Skeletal muscle cell (primary cell): ENCODE measurements around the gene AP1M1.
A peak's percentile ranks its signal among the peaks of the same experiment; 100 is the strongest.

Experiments used
- DNase-seq: peaks from one replicate; pipeline ENCODE4 v3.0.0-alpha.2; 2010; ENCODE audit warnings: low read depth
- H3K4me3 ChIP-seq: 2 replicates; pipeline ENCODE4 v1.5.1; 2011; ENCODE audit warnings: low read depth, mild to moderate bottlenecking, control low read depth, low read length, moderate library complexity

AP1M1 gene

DNA sequence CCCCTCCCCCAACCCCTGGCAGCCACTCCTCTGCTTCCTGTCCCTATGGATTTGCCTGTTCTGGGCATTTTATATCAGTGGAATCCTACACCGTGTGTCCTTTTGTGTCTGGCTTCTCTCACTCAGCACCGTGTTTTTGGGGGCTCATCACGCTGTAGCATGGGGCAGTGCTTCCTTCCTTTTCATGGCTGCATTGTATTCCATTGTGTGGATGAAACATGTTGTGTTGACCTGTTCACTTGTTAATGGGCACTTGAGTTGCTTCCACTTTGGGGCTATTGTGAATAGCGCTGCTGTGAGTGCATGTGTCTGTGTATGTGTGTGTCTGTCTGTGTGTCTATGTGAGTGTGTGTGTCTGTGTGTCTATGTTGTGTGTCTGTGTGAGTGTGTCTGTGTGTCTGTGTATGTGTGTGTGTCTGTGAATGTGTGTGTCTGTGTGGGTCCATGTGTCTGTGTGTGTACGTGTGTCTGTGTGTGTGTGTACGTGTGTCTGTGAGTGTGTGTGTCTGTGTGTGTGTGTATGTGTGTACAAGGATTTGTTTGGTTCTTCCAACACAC lies 57.2 kb downstream of the AP1M1 start:
- DNase-seq, result no peak
- no peak overlapping the region for H3K4me3 ChIP-seq

DNA sequence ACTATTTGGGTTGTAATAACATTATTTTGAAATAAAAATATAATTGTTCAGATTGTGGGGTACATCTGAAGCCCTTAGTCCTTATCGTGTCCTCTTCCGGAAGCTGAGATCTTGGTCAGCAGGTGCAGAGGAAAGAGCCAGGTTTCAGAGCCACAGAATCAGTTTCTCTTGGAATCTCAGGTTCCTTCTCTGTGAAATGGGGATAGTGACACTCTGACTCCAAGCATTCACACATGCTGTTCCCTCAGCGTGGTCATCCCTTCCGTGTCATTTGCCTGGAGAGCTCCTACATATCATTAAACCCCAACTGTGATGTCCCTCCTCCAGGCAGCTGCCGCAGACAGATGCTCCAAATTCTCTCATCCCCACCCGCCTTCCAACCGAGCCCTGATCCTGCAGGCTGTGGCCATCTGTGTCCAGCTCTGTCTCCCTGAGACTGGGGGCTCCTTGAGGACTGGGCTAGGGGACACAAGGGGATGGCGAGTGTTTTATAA lies 59.8 kb downstream of the AP1M1 start:
- DNase-seq, result no peak
- H3K4me3 ChIP-seq, result no peak overlapping the region

DNA sequence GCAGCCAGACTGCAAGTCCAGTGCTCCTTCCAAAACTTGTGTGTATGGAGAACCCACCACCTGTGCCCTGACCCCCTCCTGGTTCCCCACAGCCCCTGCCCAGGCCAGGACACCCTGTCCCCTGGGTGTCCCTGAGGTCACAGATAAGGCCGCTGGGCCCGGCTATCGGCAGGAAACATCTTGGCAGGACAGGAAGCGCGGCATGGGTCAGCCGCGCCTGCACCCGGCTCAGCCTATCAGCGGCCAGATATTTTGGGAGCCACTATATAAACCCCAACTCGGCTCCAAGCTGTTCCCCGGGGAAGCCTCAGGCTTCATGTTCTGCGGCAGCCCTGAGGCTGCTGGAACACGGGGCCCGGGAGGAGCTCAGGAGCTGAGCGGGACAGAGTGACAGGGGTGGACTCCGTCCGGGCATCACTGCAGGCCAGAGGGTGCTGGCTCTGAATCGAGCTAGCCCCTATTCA lies 60.8 kb downstream of the AP1M1 start:
- DNase-seq, result no peak

DNA sequence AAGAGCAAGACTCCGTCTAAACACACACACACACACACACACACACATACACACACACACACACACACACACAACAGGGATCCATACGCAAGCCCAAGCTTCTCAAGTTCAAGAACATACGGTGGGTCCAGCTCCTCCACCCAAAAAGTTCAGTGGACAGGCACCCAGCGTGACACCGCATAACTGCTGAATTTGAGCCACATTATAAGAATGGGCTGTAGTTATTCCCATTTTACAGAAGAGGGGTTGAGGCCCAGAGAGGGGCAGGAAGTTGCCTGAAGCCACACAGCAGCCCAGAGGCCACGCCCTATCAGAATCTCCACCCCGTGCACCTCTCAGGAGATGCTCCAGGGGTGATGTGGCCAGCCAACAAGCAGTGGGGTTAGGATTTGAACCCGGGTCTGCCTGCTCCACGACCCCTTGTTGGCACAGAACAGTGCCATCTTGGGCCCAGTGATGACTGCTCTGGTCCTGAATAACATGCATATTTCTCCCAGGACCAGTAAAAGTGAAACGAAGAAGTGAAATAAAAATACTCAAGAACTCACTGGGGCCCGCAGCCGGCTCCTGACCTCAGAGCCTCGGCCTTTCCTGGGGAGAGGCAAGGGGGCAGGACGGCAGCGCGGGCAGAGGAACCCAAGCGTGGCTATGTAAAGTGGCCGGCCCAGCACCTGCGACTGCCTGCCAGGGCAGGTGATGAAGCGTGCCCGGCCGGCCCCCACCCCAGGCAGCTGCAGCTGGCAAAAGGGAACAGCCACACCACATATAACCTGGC lies 61.9 kb downstream of the AP1M1 start:
- no peak overlapping the region for H3K4me3 ChIP-seq
- no peak for DNase-seq

More for the DNA sequence above, 60.8 kb downstream of the AP1M1 start:
- H3K4me3 ChIP-seq, result no peak overlapping the region

DNA sequence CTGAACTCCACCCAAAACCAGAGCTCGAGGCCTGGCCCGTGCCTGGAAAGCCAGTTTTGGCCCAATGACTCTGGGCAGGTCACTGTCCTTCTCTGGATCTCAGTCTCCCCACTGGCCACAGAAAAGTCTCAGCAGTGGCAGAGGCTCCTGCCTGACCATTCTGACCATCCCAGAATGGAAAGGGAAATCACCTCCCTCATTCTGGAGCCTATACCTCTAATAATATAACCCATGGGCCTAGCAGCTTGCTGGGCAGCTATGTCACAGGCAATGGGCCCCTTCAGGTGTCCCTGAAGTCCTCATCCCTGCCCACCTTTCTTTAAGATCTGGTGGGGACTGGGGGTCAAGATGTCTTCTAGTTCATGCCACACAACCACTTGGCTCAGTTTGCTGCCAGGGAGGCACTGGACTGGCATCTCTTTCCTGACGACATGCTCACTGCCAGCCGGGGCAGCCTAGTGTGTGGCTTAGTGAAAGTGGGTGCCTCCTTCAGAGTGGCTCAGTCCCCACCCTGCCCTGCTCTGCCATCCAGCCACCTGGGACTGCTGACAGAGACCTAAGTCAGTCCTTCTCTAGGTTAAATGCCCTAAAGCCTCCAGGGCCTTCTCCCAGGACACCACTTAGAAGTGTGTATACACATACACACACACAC lies 62.6 kb downstream of the AP1M1 start:
- DNase-seq, result no peak

DNA sequence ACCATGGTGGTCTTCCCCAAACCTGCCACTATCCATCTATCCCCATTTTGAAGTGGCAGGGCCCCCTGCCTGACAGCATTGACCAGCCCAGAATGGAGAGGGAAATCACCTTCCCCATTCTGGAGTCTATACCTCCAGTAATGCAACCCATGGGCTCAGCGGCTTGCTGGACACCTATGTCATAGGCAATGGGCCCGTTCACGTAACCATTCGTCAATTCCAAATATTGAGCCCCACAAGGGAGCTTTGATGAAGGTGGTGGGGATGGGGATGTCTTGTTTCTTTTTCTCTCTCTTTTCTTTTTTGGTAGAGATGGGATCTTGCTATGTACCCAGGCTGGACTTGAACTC lies 63.1 kb downstream of the AP1M1 start:
- no peak overlapping the region for H3K4me3 ChIP-seq
- no peak for DNase-seq

More for the DNA sequence above, 62.6 kb downstream of the AP1M1 start:
- H3K4me3 ChIP-seq, result no peak overlapping the region

DNA sequence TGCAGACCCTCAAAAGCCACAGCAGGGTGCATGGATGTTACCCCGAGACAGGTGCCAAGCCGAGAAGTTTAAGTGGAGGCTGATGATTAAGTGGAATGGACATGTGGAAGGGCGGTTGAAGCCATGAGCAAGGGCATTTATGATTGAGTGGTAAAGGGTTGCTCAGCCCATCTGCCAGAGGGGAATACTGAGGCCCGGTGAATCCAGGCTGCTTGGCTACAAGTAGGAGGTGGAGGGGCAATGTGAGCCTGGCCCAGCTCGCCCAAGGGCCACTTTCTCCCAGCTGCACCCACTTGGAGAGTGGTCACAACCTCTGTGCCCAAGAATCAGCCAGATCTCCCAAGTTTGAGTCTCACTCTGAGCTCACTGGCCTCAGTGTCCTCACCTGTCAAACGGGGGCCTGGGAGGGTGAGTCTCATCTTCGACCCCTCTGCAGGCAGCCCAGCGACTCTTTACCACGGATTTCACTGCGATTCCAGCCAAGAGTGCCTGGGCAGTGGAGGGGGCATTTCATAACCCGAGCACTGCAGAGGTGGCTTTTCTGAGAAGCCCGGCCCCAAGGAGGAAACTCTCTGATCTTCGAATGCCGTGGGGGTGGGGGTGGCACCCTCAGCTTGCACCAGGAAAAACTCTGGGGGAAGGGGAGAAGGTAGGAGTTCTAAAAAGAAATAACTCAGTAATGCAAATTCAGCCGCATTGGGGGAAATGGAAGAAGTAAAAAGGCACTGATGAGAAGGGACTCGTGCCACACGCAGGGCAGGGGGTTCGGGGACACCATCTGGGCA lies 64.1 kb downstream of the AP1M1 start:
- DNase-seq, result no peak
- H3K4me3 ChIP-seq, result no peak overlapping the region

DNA sequence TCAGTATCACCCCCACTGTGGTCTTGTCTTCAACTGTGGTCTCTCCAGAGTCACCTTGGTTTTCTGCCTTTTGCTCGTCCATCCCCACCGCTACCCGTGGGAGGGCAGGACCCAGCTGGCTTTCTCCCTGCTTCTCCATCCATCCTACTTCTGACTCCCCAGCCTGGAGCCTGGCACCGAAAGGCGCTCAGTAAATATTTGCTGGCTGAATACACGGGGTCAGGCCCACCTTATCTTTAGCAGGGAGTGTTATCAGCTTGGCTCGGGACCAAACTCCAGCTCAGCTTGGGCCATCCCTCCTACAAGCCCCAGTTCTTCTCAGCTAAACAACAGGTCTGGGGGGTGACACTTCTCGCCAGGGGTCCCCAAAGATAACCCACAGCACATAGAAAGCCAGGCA lies 64.9 kb downstream of the AP1M1 start:
- DNase-seq, result no peak
- no peak overlapping the region for H3K4me3 ChIP-seq

DNA sequence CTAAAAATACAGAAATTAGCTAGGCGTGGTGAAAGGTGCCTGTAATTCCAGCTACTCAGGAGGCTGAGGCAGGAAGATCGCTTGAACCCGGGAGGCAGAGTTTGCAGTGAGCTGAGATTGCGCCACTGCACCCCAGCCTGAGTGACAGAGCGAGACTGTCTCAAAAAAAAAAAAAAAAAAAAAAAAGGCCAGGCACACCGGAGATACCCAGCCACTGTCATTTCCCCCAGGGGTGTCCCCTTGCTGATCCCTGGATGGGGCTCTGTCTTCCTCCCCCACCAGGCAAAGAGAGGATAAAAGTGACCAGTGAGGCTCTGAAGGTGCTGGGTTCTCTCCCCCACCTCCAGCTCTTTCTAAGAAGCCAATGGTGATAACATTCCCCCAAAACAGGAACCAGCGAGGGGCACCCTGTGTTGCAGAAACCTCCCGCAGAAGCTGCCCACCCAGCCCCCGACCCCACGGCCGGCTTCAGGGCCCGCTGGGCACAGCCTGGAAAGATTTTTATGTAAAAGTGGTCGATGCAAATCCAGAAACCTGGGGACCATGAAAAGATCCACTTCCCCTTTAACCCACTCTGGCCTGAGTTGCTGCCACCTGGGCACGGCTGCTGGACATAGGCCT lies 65.5 kb downstream of the AP1M1 start:
- no peak for DNase-seq
- H3K4me3 ChIP-seq, result no peak overlapping the region

DNA sequence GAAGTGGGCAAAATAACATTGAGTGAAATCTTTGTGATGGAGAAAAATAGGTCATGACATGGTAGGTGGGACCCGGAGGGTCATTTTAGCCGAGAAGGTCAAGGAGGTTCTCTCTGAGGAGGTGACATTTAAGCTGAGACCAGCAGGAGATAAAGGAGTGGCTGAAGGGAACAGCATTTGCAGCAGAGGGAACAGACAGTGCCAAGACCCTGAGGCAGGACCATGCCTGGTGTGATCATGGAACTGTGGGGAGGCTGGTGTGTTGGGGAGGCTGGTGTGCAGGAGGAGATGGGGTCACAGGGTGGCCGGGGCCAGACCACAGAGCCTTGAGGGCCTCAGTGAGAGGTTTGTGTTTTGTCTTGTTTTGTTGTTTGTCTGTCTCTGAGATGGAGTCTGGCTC lies 67.5 kb downstream of the AP1M1 start:
- no peak for DNase-seq
- H3K4me3 ChIP-seq, result no peak overlapping the region

DNA sequence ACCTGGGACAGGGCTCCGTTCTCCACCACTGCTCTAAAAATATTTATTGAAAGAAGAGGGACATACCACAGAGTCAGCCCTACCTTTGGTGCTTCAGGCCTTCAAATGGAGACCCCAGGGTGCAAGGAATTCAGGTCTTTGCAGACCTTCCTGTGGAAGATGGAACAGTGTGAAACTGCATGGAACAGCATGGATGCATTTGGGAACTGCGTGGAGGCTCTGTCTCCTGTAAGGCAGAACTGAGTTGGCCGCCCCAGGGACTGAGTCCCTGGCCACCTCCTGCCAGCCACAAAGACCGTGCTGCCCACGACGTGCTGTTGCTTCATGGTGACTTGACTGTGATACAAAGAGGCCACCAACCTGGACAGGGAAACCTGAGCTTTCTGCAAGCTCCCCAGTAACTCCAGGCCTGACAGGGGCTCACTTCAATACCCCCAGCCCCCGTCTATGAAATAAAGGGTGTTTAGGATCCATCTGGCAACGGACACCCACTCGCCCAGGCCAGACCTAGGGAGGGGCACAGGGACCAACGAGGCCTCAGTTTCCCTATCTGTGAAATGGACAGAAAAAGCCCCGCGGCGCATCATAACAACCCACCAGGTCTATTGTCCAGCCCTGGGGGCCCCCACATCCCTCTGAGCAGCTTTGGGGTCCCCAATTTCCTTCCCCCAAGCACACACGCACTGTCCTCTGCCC lies 68.3 kb downstream of the AP1M1 start:
- no peak for DNase-seq
- no peak overlapping the region for H3K4me3 ChIP-seq

DNA sequence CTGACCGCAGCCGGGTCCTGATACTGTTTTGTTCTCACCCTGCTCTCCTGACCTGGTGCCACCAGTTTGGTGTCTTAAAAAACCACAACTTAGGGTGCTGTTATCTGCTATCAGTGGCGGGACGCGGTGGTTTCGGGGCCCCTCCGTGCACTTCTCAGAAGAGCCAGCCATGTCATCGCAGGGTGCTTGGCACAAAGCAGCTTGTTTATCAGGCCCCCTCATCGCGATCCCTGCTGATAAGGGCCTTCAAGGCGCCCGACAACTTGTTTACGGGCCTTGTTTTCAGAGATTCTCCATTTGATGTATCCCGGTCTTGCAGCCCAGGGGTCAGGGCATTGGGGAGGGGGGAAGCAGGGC lies 68.9 kb downstream of the AP1M1 start:
- H3K4me3 ChIP-seq, result no peak overlapping the region
- DNase-seq, result no peak

DNA sequence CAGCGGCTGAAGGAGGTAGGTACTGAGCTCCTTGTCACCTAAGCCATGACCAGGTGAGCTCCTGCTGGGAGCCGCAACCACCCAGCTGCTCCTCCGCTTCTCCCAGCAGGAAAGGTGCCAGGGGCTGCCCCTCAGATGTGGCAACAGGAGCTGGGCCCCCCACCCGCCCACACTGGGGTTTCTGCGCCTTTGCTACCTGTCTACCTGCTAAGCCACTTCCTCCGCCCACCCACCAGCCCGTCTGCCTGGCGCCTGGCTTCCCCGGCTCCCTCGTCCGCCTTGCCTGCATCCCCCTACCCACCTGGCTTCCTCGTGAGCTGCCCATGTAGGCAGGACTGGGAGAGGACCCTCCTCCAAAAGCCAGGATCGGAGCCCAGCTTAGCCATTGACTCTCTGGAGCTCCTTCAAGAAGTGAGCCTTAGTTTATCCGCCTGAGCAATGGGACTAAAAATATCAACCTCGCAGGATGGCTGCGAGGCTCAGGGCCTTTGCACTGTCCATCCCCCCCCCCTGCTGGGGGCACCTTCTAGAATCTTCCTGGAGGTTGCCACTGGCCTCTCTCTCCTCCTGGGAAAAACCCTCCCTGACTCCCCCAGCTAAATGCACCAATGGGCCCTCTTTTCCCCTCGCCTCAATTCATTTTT lies 71.1 kb downstream of the AP1M1 start:
- DNase-seq, result no peak

DNA sequence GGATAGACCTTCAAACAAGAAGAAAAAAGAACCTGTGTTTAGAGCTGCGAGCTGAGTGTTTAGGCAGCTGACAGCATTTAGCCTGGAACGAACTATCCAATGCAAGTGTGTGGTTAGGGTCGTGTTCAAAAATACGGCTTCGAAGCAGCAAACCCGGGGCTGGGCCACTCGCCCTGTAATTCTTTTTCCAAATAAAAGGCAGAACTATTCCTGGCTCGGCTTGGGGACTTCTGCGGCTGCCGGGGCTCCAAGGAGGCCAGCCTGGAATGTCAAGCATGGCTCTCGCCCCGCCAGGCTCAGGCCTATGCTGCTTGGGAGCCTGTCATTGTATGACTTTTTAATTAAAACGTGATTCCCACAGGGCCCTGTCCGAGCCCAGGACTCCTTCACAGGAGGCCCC lies 75.2 kb downstream of the AP1M1 start:
- H3K4me3 ChIP-seq, result no peak overlapping the region

More for the DNA sequence above, 71.1 kb downstream of the AP1M1 start:
- H3K4me3 ChIP-seq, result no peak overlapping the region

DNA sequence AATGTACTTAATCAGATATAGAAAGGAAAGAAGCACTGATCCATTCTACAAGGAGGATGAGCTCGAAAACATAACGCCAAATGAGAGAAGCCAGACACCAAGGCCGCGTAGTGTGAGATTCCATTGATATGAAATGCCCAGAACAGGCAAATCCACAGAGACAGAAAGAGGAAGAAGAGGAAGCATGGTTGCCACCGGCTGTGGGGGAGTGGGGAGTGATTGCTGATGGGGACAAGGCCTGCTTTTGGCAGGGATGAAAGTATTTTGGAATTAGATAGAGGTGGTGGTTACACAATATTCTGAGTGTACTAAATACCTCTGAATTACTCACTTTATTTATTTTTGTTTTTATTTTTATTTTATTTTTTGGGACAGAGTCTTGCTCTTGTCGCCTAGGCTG lies 76.7 kb downstream of the AP1M1 start:
- no peak for DNase-seq
- no peak overlapping the region for H3K4me3 ChIP-seq

More for the DNA sequence above, 75.2 kb downstream of the AP1M1 start:
- no peak for DNase-seq

DNA sequence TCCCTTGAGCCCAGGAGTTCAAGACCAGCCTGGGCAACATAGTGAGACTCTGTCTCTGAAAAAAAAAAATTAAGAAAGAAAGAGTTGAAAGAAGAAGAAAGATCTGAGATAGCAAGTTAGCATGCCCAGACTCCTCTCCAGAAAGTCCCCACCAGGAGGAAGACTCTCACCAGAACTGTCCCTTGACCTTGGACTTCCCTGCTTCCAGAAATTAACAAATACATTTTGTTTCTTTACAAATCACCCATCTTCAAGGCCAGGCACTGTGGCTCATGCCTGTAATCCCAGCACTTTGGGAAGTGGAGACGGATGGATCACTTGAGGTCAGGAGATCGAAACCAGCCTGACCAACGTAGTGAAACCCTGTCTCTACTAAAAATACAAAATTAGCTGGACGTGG lies 82.6 kb downstream of the AP1M1 start:
- no peak overlapping the region for H3K4me3 ChIP-seq
- DNase-seq, result no peak

DNA sequence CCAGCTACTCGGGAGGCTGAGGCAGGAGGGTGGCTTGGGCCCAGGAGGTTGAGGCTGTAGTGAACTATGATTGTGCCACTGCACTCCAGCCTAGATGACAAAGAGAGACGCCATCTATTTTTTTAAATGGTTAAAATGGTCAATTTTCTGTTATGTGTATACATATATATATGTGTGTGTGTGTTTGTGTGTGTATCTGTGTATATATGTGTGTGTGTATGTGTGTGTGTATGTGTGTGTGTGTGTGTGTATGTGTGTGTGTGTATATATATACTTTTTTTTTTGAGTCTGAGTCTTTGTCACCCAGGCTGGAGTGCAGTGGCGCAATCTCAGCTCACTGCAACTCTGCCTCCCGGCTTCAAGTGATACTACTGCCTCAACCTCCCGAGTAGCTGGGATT lies 84.0 kb downstream of the AP1M1 start:
- no peak for DNase-seq
- H3K4me3 ChIP-seq, result no peak overlapping the region

DNA sequence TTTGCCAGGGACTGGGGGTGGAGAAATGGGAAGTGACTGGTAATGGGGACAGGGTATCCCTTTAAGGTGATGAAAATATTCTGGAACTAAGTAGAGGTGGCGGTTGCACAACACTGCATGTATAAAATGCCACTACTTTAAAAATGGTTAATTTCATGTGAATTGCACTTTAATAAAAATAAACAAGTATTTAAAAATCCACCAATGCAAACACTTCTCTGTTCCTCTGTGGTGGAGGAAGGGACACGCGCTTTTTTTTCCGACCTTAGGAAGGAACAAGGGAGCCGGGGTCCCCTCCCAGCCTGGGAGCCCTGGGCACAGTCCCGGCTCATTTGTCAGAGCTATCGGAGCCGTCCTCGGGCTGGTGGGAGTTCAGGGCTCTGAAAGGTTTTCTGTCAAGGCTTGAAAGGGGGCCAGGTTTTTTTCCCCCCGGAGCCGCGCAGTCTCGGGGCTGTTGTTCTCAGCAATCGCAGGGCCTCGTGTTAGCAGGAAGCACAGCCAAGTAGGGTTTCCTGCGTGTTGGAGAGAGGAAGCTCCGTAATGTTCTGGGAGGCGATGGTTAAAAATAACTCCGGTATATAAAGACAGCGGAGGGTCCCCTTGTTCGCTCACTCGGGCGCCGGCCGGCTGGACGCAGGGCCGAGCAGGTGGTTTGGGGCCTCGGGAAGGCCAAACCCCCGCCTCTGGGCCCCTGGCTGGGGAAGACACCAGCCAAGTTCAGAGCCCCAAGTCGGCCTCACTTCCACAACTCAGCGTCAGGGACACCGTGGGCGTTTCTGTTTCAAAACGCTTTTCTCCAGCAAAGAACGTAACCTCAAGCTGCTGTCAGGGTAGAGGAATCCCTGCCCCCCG lies 85.7 kb downstream of the AP1M1 start:
- peak overlapping the region; percentile 25 for H3K4me3 ChIP-seq
- DNase-seq, result peak; percentile 47
